Stimulated activated CD4-positive, alpha-beta T cell treated with anti-CD3 and anti-CD28 coated beads, TNF-alpha, amount 100 ng/mL, for 24 hours (primary cell): ENCODE results near the gene SAG.
"Not testable (repeated sequence)": the region's sequence is repeated elsewhere in the genome, so short reads cannot be mapped to it uniquely, and the experiment has no call there.

Experiments
- DNase-seq, 3 experiments: peaks; one replicate each; pipeline ENCODE4 v3.0.0-alpha.2; 2020; ENCODE audit warnings: low read depth in 3 of 3

The SAG gene

GRCh38 chr2:233354971-233355574 is 47.5 kb downstream of the SAG start:
- no peak for DNase-seq

- no peak for DNase-seq
Observed at GRCh38 chr2:233355916-233356315, 48.3 kb downstream of the SAG start.

DNA sequence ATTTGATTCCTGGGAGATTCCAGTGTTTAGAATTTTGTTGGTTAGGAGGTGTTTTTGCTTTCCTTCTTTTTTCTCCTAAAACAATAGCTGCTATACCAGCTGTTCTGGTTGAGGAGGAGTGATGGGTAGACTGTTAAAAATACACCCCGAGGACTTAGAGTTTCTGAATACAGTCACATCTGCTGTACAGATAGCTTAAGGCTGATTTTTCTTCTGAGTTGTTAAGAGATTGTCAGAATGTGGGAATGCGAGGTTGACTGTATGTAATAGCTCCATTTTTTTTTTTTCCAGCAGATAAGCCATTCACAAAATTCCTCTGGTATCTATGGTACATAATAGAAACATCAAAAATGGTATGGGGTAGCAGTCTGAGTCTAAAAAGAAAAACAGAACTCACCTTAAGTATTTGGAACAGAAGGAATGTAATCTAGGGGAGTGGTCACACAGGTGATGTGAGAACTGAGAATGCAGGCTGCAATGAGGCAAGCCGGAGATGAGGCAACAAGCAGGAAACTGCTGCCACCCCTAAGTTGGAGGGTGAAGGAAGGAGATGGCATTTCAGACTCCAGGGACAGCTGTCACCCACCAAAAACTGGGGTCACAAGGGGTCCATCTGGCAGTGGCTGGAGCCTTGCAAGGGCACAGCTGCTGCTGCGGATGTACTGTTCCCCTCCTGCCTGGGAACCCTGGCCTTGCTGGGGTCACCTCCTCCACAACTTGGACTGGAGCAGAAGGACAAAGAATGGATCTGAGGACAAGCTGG is 49.1 kb downstream of the SAG start:
- no peak for DNase-seq

GRCh38 chr2:233358335-233358734 is 50.7 kb downstream of the SAG start:
- DNase-seq = no peak

DNA sequence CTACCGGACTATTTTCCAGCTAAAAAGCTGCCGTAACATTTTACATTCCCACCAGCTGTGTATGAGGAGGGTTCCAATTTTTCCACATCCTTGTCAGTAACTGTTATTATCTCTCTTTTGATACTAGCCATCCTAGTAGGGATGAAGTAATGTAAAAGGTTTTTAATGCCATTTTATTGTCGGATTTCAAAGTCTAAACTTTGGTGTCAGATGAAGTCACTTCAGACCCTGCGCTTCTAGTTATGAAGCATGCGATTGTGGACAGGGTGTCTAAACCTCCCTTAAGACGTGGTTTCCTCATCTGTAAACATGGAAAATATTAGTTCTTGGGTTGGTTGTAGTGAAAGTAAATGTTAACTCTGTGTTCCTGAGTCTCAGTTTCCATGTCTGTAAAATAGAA is 51.3 kb downstream of the SAG start:
- no peak for DNase-seq

- no peak for DNase-seq
Observed at GRCh38 chr2:233359823-233360222, 52.2 kb downstream of the SAG start.

DNA sequence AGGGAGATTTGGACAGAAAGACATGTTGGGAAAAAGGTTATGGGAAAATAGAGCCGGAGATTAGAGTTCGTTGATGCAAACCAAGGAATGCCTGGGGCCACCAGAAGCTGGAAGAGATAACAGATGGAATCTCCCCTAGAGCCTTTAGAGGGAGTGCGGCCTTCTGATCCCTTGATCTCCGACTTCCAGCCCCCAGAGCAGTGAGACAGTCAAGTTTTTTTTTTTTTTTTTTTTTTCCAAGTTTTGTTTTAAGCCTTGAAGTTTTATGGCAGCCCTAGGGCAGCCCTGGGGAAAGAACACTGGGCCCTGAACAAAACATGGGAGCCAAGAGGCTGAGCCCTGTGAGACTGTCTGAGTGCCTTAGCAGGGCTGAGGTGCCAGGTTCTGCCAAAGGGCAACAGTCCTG is 53.2 kb downstream of the SAG start:
- DNase-seq = no peak

DNA sequence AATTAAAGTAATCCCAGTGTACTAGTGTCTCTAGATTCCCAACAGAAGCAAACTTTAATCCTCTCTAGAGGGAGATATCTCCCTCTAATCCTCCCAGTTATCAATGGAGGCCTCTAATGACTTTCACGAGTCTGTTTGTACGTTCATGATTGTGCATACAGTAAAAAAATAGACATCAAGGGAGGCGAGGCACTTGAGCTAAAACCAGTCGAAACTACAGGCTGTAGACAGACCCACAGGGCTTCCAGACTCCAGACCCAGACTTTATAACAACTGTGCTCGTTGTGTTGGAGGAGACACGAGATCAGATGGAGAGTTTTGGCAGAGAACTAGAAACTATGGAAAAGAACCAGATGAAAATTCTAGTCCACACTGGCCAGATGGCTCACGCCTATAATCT is 53.7 kb downstream of the SAG start:
- no peak for DNase-seq

- no peak for DNase-seq
Observed at GRCh38 chr2:233362742-233363141, 55.1 kb downstream of the SAG start.

DNA sequence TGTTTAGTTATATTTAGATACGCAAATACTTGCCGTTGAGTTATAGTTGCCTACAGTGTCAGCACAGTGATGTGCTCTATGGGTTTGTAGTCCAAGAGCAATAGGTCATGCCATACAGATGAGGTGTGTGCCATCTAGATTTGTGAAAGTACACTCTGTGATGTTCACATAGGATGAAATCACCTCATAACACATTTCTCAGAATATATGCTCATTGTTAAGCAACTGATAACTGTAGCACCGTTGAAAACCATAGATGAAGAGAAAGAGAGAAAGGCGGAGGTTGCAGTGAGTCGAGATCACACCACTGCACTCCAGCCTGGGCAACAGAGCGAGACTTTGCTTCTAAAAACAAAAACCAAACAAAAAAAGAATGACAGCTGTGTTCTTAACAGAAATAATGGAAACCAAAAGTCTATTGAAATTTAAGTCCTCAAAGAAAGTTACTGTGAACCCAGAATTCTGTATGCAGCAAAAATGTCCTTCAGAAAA is 56.2 kb downstream of the SAG start:
- DNase-seq = no peak

GRCh38 chr2:233365861-233366520 is 58.4 kb downstream of the SAG start:
- no peak for DNase-seq

DNA sequence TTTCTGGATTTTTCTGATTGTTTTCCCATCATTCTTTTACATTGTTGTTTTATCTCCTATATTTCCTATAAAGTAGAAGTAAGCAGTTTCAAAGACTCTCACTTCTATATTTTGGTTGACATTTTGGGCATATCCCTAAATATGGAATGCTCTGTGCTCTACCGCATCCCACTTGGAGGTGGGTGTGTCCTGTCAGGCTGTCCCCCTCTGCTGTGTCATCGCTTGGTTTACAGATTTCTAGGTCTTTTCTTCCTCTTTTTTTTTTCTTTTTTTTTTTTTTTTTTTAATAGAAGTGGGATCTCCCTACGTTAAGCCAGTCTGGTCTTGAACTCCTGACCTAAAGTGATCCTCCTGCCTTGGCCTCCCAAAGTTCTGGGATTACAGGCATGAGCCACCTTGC is 60.0 kb downstream of the SAG start:
- DNase-seq = no peak

DNA sequence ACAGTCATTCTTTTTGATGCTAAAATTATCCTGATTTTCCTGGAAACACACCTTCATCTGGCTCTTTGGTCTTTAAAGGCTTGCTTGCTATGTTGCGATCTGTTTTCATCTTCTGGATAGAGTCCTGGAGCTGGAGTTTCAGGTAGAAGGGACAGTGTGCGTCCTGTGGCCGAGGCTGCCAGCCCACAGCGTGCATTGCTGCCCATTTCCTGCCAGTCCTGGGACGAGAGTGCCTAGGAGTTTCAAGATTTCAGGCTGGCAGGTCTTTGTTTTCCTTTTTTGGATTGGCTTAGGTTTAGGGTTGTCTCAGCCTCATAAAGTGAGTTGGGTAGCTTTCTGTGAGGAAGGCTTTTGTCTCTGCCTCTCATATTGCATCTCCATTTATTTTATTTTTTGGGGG is 61.1 kb downstream of the SAG start:
- no peak for DNase-seq

- DNase-seq = no peak
Observed at GRCh38 chr2:233369462-233369861, 61.8 kb downstream of the SAG start.

- DNase-seq = no peak
Observed at GRCh38 chr2:233369897-233370685, 62.5 kb downstream of the SAG start.

GRCh38 chr2:233371641-233372040 is 64.0 kb downstream of the SAG start:
- DNase-seq = no peak

GRCh38 chr2:233372855-233373254 is 65.2 kb downstream of the SAG start:
- no peak for DNase-seq

DNA sequence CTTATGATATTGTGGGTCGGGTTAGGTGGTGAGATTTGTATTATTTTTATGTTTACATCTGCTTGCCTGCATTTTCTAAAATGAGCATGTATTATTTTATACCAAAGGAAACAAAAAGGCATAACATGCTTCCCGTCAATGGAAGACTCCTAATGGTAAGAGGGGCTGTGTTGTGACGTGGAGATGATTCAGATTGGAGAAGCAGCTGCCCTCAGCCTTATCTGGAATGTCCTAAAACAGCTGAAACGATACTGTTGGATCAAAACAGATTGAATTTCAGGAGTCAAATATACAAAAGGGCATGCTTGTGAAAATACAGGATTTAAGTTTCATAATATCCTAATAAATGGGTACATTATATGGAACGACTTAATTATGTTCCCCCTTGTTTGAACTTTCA is 65.7 kb downstream of the SAG start:
- no peak for DNase-seq

GRCh38 chr2:233374776-233375175 is 67.2 kb downstream of the SAG start:
- not testable (repeated sequence) for DNase-seq

- no peak for DNase-seq
Observed at GRCh38 chr2:233375490-233376314, 68.1 kb downstream of the SAG start.

DNA sequence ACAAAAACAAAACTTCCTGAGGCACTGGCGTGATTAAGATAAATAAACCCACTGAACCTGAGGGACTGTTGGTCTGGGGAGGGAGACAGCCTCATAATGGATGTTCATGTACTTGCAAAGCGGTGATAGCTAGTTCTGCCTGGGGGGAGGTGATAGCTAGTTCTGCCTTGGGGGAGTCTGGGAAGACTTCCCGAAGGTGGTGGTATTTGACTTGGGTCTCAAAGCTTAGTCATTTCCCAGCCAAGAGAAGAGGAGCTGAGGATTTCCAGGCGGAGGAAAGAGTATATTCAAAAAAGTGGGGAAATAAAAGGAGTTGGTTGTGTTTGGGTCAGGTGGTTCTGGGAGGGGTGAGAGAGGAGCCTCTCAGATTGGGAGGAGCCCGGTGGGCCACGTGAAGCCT is 71.4 kb downstream of the SAG start:
- no peak for DNase-seq
